NCI-H2171 treated with DMSO at 0.1 percent for 48 hours (cell line): ENCODE measurements around the gene COL4A6.
A peak's percentile ranks its signal among the peaks of the same experiment; 100 is the strongest.
"Not testable (repeated sequence)": the region's sequence is repeated elsewhere in the genome, so short reads cannot be mapped to it uniquely, and the experiment has no call there.

Experiments used
- DNase-seq: peaks from one replicate; lab custom pipeline; 2025; lab: John Stamatoyannopoulos, UW

Gene COL4A6

GRCh38 chrX:108438110-108438623 lies at the start of gene COL4A6:
Gene COL4A6 (minus strand): TSS chrX:108438422. CDS start chrX:108438196, 226 bp downstream.
- DNase-seq, result no peak

- no peak for DNase-seq
These were observed 47.7 kb upstream of the COL4A6 start for GRCh38 chrX:108485960-108486359.

GRCh38 chrX:108484251-108484650 lies 46.0 kb upstream of the COL4A6 start:
- no peak for DNase-seq

GRCh38 chrX:108481528-108481927 lies 43.3 kb upstream of the COL4A6 start:
- not testable (repeated sequence) for DNase-seq

GRCh38 chrX:108473979-108474378 lies 35.8 kb upstream of the COL4A6 start:
- no peak for DNase-seq

GRCh38 chrX:108468486-108468885 lies 30.3 kb upstream of the COL4A6 start:
- no peak for DNase-seq

- DNase-seq, result no peak
These were observed 26.4 kb upstream of the COL4A6 start for GRCh38 chrX:108464604-108465003.

GRCh38 chrX:108456971-108457477 lies 18.8 kb upstream of the COL4A6 start:
- DNase-seq, result no peak

- no peak for DNase-seq
These were observed 15.6 kb upstream of the COL4A6 start for GRCh38 chrX:108453841-108454240.

- no peak for DNase-seq
These were observed 9.1 kb upstream of the COL4A6 start for GRCh38 chrX:108447303-108447702.

- no peak for DNase-seq
These were observed 4.8 kb upstream of the COL4A6 start for GRCh38 chrX:108442901-108443464.

GRCh38 chrX:108439961-108440696 lies 1.9 kb upstream of the COL4A6 start:
- DNase-seq, result peak; percentile 0

GRCh38 chrX:108439426-108439942 lies 1.3 kb upstream of the COL4A6 start, which contains the start of gene COL4A5:
Gene COL4A5 (plus strand): TSS chrX:108439838. CDS start chrX:108440126, 288 bp downstream.
- peak; percentile 6 for DNase-seq

GRCh38 chrX:108437349-108438109 lies 693 bp downstream of the COL4A6 start:
- no peak for DNase-seq

- DNase-seq, result no peak
These were observed 3.0 kb downstream of the COL4A6 start for GRCh38 chrX:108435261-108435660.

GRCh38 chrX:108426262-108426661 lies 12.0 kb downstream of the COL4A6 start:
- DNase-seq, result no peak

- DNase-seq, result no peak
These were observed 17.7 kb downstream of the COL4A6 start for GRCh38 chrX:108420481-108420880.

GRCh38 chrX:108419401-108419800 lies 18.8 kb downstream of the COL4A6 start:
- no peak for DNase-seq

GRCh38 chrX:108417257-108417656 lies 21.0 kb downstream of the COL4A6 start:
- no peak for DNase-seq

- no peak for DNase-seq
These were observed 22.3 kb downstream of the COL4A6 start for GRCh38 chrX:108415891-108416290.

- DNase-seq, result no peak
These were observed 23.1 kb downstream of the COL4A6 start for GRCh38 chrX:108415146-108415545.

GRCh38 chrX:108412783-108413182 lies 25.4 kb downstream of the COL4A6 start:
- DNase-seq, result no peak
